RWPE2 (cell line): Measurements from ENCODE around the gene ABRACL.

ENCODE experiments used
- ATAC-seq: fragments of 200-7000 bp; cut with Tn5 transposase; 3 replicates; pipeline ENCODE4 v1.9.1; 2021; ENCODE audit warnings: low read depth
- DNase-seq: peaks from one replicate; pipeline ENCODE4 v3.0.0-alpha.2; 2020; ENCODE audit warnings: low spot score
- H3K27ac ChIP-seq: fragments of 450-650 bp; 2 replicates; pipeline ENCODE4 v1.5.1; 2017; ENCODE audit warnings: mild to moderate bottlenecking; ENCODE audit not compliant: poor library complexity, severe bottlenecking
- H3K27me3 ChIP-seq: fragments of 250-450 bp; sonication (Bioruptor Pico); 2 replicates; pipeline ENCODE4 v1.5.1; 2021; ENCODE audit warnings: mild to moderate bottlenecking, moderate library complexity; ENCODE audit not compliant: insufficient read depth, poor library complexity, severe bottlenecking
- H3K36me3 ChIP-seq: fragments of 250-450 bp; sonication (Bioruptor Pico); 2 replicates; pipeline ENCODE4 v1.5.1; 2020; ENCODE audit warnings: low read depth, mild to moderate bottlenecking, moderate library complexity
- H3K4me1 ChIP-seq: fragments of 250-450 bp; sonication (Bioruptor Pico); 2 replicates; pipeline ENCODE4 v1.5.1; 2021; ENCODE audit warnings: mild to moderate bottlenecking, moderate library complexity; ENCODE audit not compliant: insufficient read depth, poor library complexity, severe bottlenecking
- H3K4me3 ChIP-seq: fragments of 250-450 bp; sonication (Bioruptor Pico); 2 replicates; pipeline ENCODE4 v1.5.1; 2021; ENCODE audit warnings: mild to moderate bottlenecking, moderate library complexity; ENCODE audit not compliant: severe bottlenecking
- H3K9me3 ChIP-seq: fragments of 250-450 bp; sonication (Bioruptor Pico); 2 replicates; pipeline ENCODE4 v1.5.1; 2021; ENCODE audit warnings: mild to moderate bottlenecking, moderate library complexity; ENCODE audit not compliant: severe bottlenecking
- CTCF ChIP-seq: fragments of 450-650 bp; IDR thresholded peaks from one replicate; pipeline ENCODE4 v1.5.1; 2017; ENCODE audit warnings: mild to moderate bottlenecking, moderate library complexity; ENCODE audit not compliant: poor library complexity, severe bottlenecking

Gene ABRACL

GRCh38 chr6:139091826-139092225, 63.3 kb downstream of the ABRACL start:
- H3K36me3 ChIP-seq: no peaks in the 10 kb centered on the region
- H3K9me3 ChIP-seq: no peaks in the 10 kb centered on the region
- H3K27me3 ChIP-seq: no peaks in the 10 kb centered on the region
- H3K27ac ChIP-seq: no peak overlapping the region
- no peak for TF ChIP-seq CTCF
- ATAC-seq (no peak), DNase-seq (no peak)
- no peaks in the 10 kb centered on the region for H3K4me1 ChIP-seq
- H3K4me3 ChIP-seq: no peak overlapping the region
